Keratinocyte (primary cell): Measurements from ENCODE around the gene OSBPL5. TPM values are rescaled to one million over a fixed set of nuclear protein-coding genes. Genes with fewer than 3 reads are reported as not detected.

Experiments used
- DNase-seq: peaks from one replicate; pipeline ENCODE4 v3.0.0-alpha.2; 2011; ENCODE audit warnings: low read depth, missing footprints, low spot score
- FAIRE-seq: peaks from 2 replicates; lab custom pipeline; 2011; peaks lifted over from hg19 to GRCh38; lab: Jason Lieb, UNC
- H2AFZ ChIP-seq: 2 replicates; pipeline ENCODE4 v1.6.0; 2012; ENCODE audit warnings: low read length, control low read depth, inconsistent platforms; ENCODE audit not compliant: control insufficient read depth
- H3K27ac ChIP-seq: 2 replicates; pipeline ENCODE4 v1.5.1; 2011; ENCODE audit warnings: low read length; ENCODE audit not compliant: control insufficient read depth, insufficient read depth
- H3K27me3 ChIP-seq: 3 replicates; pipeline ENCODE4 v1.6.0; 2011; ENCODE audit warnings: low read length; ENCODE audit not compliant: control insufficient read depth, insufficient read depth; ENCODE audit errors: extremely low read depth
- H3K36me3 ChIP-seq, 2 experiments: 2 replicates in 1 of 2; 3 replicates in 1 of 2; pipeline ENCODE4 v1.5.1; 2011; ENCODE audit warnings: low read length in 2 of 2, mild to moderate bottlenecking in 1 of 2; ENCODE audit not compliant: control insufficient read depth in 2 of 2, insufficient read depth in 2 of 2; ENCODE audit errors: extremely low read depth in 1 of 2
- H3K4me1 ChIP-seq: 3 replicates; pipeline ENCODE4 v1.5.1; 2011; ENCODE audit warnings: low read length; ENCODE audit not compliant: control insufficient read depth, insufficient read depth; ENCODE audit errors: extremely low read depth
- H3K4me2 ChIP-seq: 3 replicates; pipeline ENCODE4 v1.6.0; 2011; ENCODE audit warnings: low read depth, low read length; ENCODE audit not compliant: control insufficient read depth, insufficient read depth; ENCODE audit errors: extremely low read depth
- H3K4me3 ChIP-seq, 3 experiments: fragments of 200-600 bp in 1 of 3; sonication (generic) in 1 of 3; 2 replicates in 2 of 3; 3 replicates in 1 of 3; pipeline ENCODE4 v1.5.1; 2011 to 2016; ENCODE audit warnings: low read length in 3 of 3, mild to moderate bottlenecking in 3 of 3, control low read depth in 2 of 3, inconsistent platforms in 1 of 3, low read depth in 1 of 3, mixed read lengths in 1 of 3, mixed run types in 1 of 3, moderate library complexity in 1 of 3; ENCODE audit not compliant: control insufficient read depth in 2 of 3, insufficient read depth in 2 of 3; ENCODE audit errors: extremely low read depth in 1 of 3
- H3K79me2 ChIP-seq: 2 replicates; pipeline ENCODE4 v1.6.0; 2012; ENCODE audit warnings: low read length; ENCODE audit not compliant: control insufficient read depth, insufficient read depth
- H3K9ac ChIP-seq: 3 replicates; pipeline ENCODE4 v1.6.0; 2011; ENCODE audit warnings: low read length; ENCODE audit not compliant: control insufficient read depth, insufficient read depth; ENCODE audit errors: extremely low read depth
- H3K9me1 ChIP-seq: 3 replicates; pipeline ENCODE4 v1.6.0; 2011; ENCODE audit warnings: low read length; ENCODE audit not compliant: control insufficient read depth, insufficient read depth; ENCODE audit errors: extremely low read depth
- H3K9me3 ChIP-seq: 2 replicates; pipeline ENCODE4 v1.5.1; 2012; ENCODE audit warnings: low read depth, low read length; ENCODE audit not compliant: control insufficient read depth
- H4K20me1 ChIP-seq: 3 replicates; pipeline ENCODE4 v1.6.0; 2011; ENCODE audit warnings: low read length; ENCODE audit not compliant: control insufficient read depth, insufficient read depth; ENCODE audit errors: extremely low read depth
- EZH2 ChIP-seq: IDR thresholded peaks from one replicate; pipeline ENCODE4 v1.6.1; 2012; ENCODE audit warnings: inconsistent platforms, mild to moderate bottlenecking, low read length, moderate library complexity
- dilution Hi-C: fragments of 300-500 bp; cut with MboI; formaldehyde crosslinking; loops from one replicate; pipeline ENCODE4 v1.7.0; 2020; ENCODE audit warnings: low sequenced_read_pairs; ENCODE audit not compliant: extremely low pct_ligation_motif_present
- polyA plus RNA-seq, 5 experiments: library from polyadenylated mRNA; depleted of rRNA in 3 of 5; stranded (reverse) in 3 of 5; stranded (forward) in 1 of 5; unstranded in 1 of 5; fragments of >200 nt; gene quantifications; 1 replicate in 1 of 5; 2 replicates in 3 of 5; 3 replicates in 1 of 5; pipeline versions ENCODE4 v1.2.1 to v1.2.3, GENCODE V29; 2011 to 2012; ENCODE audit warnings: missing spikeins in 2 of 5, low read depth in 1 of 5, low replicate concordance in 1 of 5
- TF ChIP-seq, protein P1 (sequence below), 3 experiments: IDR thresholded peaks in 1 of 3; conservative IDR thresholded peaks in 1 of 3; optimal IDR thresholded peaks in 1 of 3; 2 replicates in 2 of 3; 3 replicates in 1 of 3; pipeline versions ENCODE3 to v1.5.1; 2011; ENCODE audit warnings: low read length in 3 of 3, mild to moderate bottlenecking in 3 of 3, moderate library complexity in 2 of 3, control low read depth in 1 of 3, inconsistent platforms in 1 of 3; ENCODE audit not compliant: insufficient read depth in 2 of 3; ENCODE audit errors: extremely low read depth in 1 of 3

Gene OSBPL5
- polyA plus RNA-seq, 1 donor (not counting 4 experiments of a cell fraction or from before 2014, with no cell fraction given), result 3.0 TPM

DNA sequence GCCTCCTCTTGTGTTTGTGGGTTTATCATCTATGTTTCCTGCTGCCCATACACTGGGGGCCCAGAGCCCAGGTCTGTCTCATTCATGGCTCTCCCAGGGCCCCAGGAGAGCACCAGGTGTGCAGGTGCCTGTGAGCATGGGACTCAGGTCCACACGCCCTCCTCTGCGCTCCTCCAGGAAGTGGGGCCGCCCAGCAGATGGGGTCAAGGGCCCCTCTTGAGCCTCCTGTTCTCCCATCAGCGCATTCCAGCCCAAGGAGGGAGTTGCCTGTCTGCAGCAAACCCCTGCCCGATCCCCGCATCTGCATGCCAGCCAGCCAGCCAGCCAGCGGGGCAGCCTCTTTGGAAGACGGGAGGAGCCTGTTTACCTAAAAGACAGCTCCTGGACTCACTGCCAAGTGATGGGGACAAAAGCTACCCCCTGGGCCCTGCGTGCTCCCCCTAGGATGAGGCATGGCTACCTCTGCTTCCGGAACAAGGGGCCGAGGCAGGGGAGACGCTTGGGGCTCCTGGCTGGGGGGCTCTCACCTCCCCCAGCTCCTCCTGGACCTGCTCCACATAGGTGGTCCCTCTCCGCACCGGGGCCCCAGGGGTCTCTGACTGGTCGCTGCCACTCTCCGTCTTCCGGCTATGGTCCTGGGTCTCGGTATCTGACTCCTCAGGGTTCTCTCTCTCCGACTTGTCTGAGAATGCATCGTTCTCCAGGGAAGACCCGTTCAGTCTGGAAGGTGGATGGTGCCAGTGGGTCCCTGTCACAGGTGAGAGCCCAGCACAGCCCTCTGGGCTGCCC is 58.2 kb downstream of the OSBPL5 start:
- no peak for DNase-seq
- Histone ChIP-seq H3K36me3 (peaks cover 0 to 3% of the 10 kb centered on the region in 2 experiments), H3K4me1 (no peaks in the 10 kb centered on the region), H3K4me3 (no peak overlapping the region), H4K20me1 (no peaks in the 10 kb centered on the region), H3K4me2 (no peak overlapping the region), H2AFZ (no peak overlapping the region), H3K27ac (no peak overlapping the region), H3K9me3 (no peaks in the 10 kb centered on the region), H3K27me3 (no peaks in the 10 kb centered on the region), H3K9me1 (no peaks in the 10 kb centered on the region), H3K79me2 (no peaks in the 10 kb centered on the region), H3K9ac (no peak overlapping the region)
- FAIRE-seq, result no peak
- dilution Hi-C loops, result no loop called here
- TF ChIP-seq, protein P1, sequence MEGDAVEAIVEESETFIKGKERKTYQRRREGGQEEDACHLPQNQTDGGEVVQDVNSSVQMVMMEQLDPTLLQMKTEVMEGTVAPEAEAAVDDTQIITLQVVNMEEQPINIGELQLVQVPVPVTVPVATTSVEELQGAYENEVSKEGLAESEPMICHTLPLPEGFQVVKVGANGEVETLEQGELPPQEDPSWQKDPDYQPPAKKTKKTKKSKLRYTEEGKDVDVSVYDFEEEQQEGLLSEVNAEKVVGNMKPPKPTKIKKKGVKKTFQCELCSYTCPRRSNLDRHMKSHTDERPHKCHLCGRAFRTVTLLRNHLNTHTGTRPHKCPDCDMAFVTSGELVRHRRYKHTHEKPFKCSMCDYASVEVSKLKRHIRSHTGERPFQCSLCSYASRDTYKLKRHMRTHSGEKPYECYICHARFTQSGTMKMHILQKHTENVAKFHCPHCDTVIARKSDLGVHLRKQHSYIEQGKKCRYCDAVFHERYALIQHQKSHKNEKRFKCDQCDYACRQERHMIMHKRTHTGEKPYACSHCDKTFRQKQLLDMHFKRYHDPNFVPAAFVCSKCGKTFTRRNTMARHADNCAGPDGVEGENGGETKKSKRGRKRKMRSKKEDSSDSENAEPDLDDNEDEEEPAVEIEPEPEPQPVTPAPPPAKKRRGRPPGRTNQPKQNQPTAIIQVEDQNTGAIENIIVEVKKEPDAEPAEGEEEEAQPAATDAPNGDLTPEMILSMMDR (optimal IDR thresholded peaks at IDR 0.05 in 1 of 3, IDR thresholded peaks at IDR 0.05 in 1 of 3, conservative IDR thresholded peaks at IDR 0.05 in 1 of 3; ENCODE audit: extremely low read depth in 1 of 3, insufficient read depth in 2 of 3, low read length in 3 of 3), result no peak
- no peak for TF ChIP-seq EZH2

- no peak overlapping the region for H3K27ac ChIP-seq
- H3K9me1 ChIP-seq, result no peaks in the 10 kb centered on the region
- TF ChIP-seq, protein P1 (optimal IDR thresholded peaks at IDR 0.05 in 1 of 3, IDR thresholded peaks at IDR 0.05 in 1 of 3, conservative IDR thresholded peaks at IDR 0.05 in 1 of 3; ENCODE audit: extremely low read depth in 1 of 3, insufficient read depth in 2 of 3, low read length in 3 of 3), result no peak
- TF ChIP-seq EZH2, result no peak
- no peak overlapping the region for H2AFZ ChIP-seq
- no peaks in the 10 kb centered on the region for H3K4me1 ChIP-seq
- no peak overlapping the region for H3K4me3 ChIP-seq
- H3K27me3 ChIP-seq, result no peaks in the 10 kb centered on the region
- H3K9ac ChIP-seq, result no peak overlapping the region
- no peaks in the 10 kb centered on the region for H3K9me3 ChIP-seq
- no peak for DNase-seq
- no peaks in the 10 kb centered on the region for H4K20me1 ChIP-seq
- no peaks in the 10 kb centered on the region for H3K79me2 ChIP-seq
- no peak for FAIRE-seq
- dilution Hi-C loops, result no loop called here
- H3K4me2 ChIP-seq, result no peak overlapping the region
- H3K36me3 ChIP-seq, result peaks cover 0 to 3% of the 10 kb centered on the region in 2 experiments
Observed at GRCh38 chr11:3105791-3106735, 59.0 kb downstream of the OSBPL5 start.
